Heart left ventricle (tissue), 16 donors: Measurements from ENCODE around the gene TRAM2. TPM values are rescaled to one million over a fixed set of nuclear protein-coding genes. Genes with fewer than 3 reads are reported as not detected.
"Not testable (repeated sequence)": the region's sequence is repeated elsewhere in the genome, so short reads cannot be mapped to it uniquely, and the experiment has no call there.

Source experiments
- ATAC-seq, 4 donors: fragments of 200-7000 bp; cut with Tn5 transposase; one replicate each; pipeline ENCODE4 v1.9.1; 2020 to 2022; ENCODE audit warnings: moderate library complexity in 4 of 4, mild to moderate bottlenecking in 3 of 4, moderate number of reproducible peaks in 1 of 4
- DNase-seq, 5 donors: peaks; one replicate each; pipeline ENCODE4 v3.0.0-alpha.2; 2020
- H3K27ac ChIP-seq, 12 donors: fragments of 200-600 bp; sonication (generic) in 4 of 12; one replicate each; pipeline versions ENCODE4 v1.5.0 to v1.8.0; 2016 to 2022; ENCODE audit warnings: mild to moderate bottlenecking in 2 of 12
- H3K27me3 ChIP-seq, 9 donors: fragments of 200-600 bp; sonication (generic) in 2 of 9; one replicate each; pipeline versions ENCODE4 v1.5.1 to v1.8.0; 2016 to 2022; ENCODE audit warnings: mild to moderate bottlenecking in 3 of 9
- H3K36me3 ChIP-seq, 9 donors: fragments of 200-600 bp; sonication (generic) in 2 of 9; one replicate each; pipeline versions ENCODE4 v1.5.0 to v1.8.0; 2018 to 2022; ENCODE audit warnings: mild to moderate bottlenecking in 2 of 9
- H3K4me1 ChIP-seq, 12 donors: fragments of 200-600 bp; sonication (generic) in 4 of 12; one replicate each; pipeline versions ENCODE4 v1.5.0 to v1.8.0; 2016 to 2022; ENCODE audit warnings: mild to moderate bottlenecking in 3 of 12
- H3K4me3 ChIP-seq, 12 donors: fragments of 200-600 bp; sonication (generic) in 4 of 12; one replicate each; pipeline versions ENCODE4 v1.5.0 to v1.8.0; 2017 to 2022; ENCODE audit warnings: mild to moderate bottlenecking in 9 of 12, moderate library complexity in 4 of 12
- H3K9me3 ChIP-seq, 12 donors: fragments of 200-600 bp; sonication (generic) in 4 of 12; one replicate each; pipeline versions ENCODE4 v1.5.0 to v1.8.0; 2016 to 2022; ENCODE audit warnings: mild to moderate bottlenecking in 1 of 12
- POLR2A ChIP-seq, 2 donors: fragments of 450-650 bp; IDR thresholded peaks; one replicate each; pipeline ENCODE4 v1.6.1; 2017; ENCODE audit warnings: antibody characterized with exemption in 2 of 2, mild to moderate bottlenecking in 2 of 2, moderate library complexity in 2 of 2
- WGBS, 4 donors: extraction: QIAGEN DNeasy Blood & Tissue Kit in 2 of 4; methylation state at CpG; one replicate each; pipeline versions ENCODE4 v1.1.5 to v1.1.7; 2013 to 2018; 5-methylcytosine and 5-hydroxymethylcytosine counted together
- intact Hi-C, 10 donors: fragments of 100-400 bp; cut with DNase I; formaldehyde crosslinking; loops; one replicate each; pipeline versions ENCODE4 v1.11.1 to v1.14.2; 2022
- polyA plus RNA-seq, 2 donors: library from polyadenylated mRNA; stranded (reverse); fragments of 200-250 nt; gene quantifications; one replicate each; pipeline ENCODE4 v1.2.3, GENCODE V29; 2013
- total RNA-seq, 9 donors: library from RNA; depleted of rRNA in 2 of 9; stranded (reverse); fragments of >200 nt in 2 of 9; fragmentation: NEBNext Ultra II Directional in 3 of 9; extraction: Animal tissue kit (Norgen Biotek cat#: 25700) in 3 of 9; gene quantifications; one replicate each; pipeline versions ENCODE4 v1.1.0 to v1.2.4, GENCODE V29; 2016 to 2023
- TF ChIP-seq, protein P1 (sequence below), 12 donors: fragments of 200-600 bp; sonication (generic) in 4 of 12; IDR thresholded peaks; one replicate each; pipeline versions ENCODE4 v1.5.0 to v1.8.0; 2018 to 2022; ENCODE audit warnings: antibody characterized with exemption in 12 of 12, mild to moderate bottlenecking in 5 of 12
- donor health status: ischemic (EF 13 %, LVEDD 7.1; RV severe dilation, severe dysfunction).
- donor health status: healthy with polysubstance abuse.
- donor health status: DM: no; HTN: yes; CAD: no.
- donor health status: DM: no; HTN: no; CAD: no.
- donor health status: ischemic (EF 25% LVEDD 6.9; RV normal size, moderate dysfunction).
- donor health status: ischemic (EF 25% LVEDD 5.7; RV mildly dilated, moderate dysfunction).
- donor health status: healthy.
- donor health status: DM: yes; HTN: yes; CAD: no.
- donor health status: ischemic (EF 35%, LVEDD 5.7; RV mildly dilated, moderate dysfunction).
- donor health status: nonischemic (EF 11% LVEDD 7.7; RV severe dilation, severe dysfunction).
- donor health status: DM: yes; HTN: yes; CAD: no.
- donor health status: PGD.
- donor health status: ischemic (EF 29% LVEDD 5.4; RV normal size, mild dysfunction).
- donor health status: nonischemic (EF 23%, LVEDD 6.1; RV moderate dilation, normal function).

Gene TRAM2
- total and polyA plus RNA-seq, 11 donors, result 4.7 to 19.0 (median 12.1) TPM

DNA sequence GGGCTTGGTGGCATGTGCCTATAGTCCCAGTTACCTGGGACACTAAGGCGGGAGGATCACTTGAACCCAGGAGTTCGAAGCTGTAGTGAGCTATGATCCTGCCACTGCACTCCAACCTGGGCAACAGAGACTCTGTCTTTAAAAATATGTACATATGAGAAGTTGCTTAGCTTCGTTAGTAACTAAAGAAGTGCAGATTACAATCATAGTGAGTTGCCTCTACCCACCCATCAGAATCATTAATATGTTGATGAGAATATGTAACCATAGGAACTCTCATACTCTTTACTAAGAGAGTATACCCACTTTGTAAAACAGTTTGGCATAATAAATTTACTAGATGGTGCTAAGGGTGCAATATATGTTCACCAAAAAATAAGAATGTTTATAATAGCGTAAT is 102.7 kb downstream of the TRAM2 start:
- DNase-seq, result no peak
- WGBS, 4 donors, result 93 to 98% (median 96%) methylated on average over 4 of the region's 4 CpGs
- Histone ChIP-seq H3K4me1 (no peaks in the 10 kb centered on the region), H3K27ac (no peak overlapping the region), H3K4me3 (no peak overlapping the region), H3K27me3 (no peaks in the 10 kb centered on the region), H3K36me3 (peaks cover 0 to 6% (median 0%) of the 10 kb centered on the region in 9 donors), H3K9me3 (no peaks in the 10 kb centered on the region)
- intact Hi-C loops, result loop anchor here in 1 of 10 donors (5.0 kb wide), 1 partner anchor 37 kb away; no protein-coding TSS in a partner anchor
- ATAC-seq, result no peak
- no peak for TF ChIP-seq POLR2A (IDR thresholded peaks at IDR 0.05)
- TF ChIP-seq, protein P1, sequence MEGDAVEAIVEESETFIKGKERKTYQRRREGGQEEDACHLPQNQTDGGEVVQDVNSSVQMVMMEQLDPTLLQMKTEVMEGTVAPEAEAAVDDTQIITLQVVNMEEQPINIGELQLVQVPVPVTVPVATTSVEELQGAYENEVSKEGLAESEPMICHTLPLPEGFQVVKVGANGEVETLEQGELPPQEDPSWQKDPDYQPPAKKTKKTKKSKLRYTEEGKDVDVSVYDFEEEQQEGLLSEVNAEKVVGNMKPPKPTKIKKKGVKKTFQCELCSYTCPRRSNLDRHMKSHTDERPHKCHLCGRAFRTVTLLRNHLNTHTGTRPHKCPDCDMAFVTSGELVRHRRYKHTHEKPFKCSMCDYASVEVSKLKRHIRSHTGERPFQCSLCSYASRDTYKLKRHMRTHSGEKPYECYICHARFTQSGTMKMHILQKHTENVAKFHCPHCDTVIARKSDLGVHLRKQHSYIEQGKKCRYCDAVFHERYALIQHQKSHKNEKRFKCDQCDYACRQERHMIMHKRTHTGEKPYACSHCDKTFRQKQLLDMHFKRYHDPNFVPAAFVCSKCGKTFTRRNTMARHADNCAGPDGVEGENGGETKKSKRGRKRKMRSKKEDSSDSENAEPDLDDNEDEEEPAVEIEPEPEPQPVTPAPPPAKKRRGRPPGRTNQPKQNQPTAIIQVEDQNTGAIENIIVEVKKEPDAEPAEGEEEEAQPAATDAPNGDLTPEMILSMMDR (IDR thresholded peaks at IDR 0.05), result no peak

DNA sequence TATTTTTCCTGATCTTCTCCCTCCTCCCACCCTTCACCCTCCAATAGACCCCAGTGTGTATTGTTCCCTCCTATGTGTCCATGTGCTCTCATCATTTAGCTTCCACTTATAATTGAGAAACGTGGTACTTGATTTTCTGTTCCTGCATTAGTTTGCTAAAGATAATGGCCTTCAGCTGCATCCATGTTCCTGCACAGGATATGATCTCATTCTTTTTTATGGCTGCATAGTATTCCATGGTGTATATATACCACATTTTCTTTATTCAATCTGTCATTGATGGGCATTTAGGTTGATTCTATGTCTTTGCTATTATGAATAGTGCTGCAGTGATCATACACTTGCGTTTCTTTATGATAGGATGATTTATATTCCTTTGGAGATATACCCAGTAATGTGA is 115.7 kb downstream of the TRAM2 start:
- intact Hi-C loops, H3K4me3 ChIP-seq, H3K36me3 ChIP-seq, ATAC-seq, H3K9me3 ChIP-seq, H3K27ac ChIP-seq, H3K27me3 ChIP-seq, H3K4me1 ChIP-seq, DNase-seq: not testable (repeated sequence)
- WGBS, 4 donors, result 89 to 96% (median 90%) methylated on average over 2 of the region's 2 CpGs

DNA sequence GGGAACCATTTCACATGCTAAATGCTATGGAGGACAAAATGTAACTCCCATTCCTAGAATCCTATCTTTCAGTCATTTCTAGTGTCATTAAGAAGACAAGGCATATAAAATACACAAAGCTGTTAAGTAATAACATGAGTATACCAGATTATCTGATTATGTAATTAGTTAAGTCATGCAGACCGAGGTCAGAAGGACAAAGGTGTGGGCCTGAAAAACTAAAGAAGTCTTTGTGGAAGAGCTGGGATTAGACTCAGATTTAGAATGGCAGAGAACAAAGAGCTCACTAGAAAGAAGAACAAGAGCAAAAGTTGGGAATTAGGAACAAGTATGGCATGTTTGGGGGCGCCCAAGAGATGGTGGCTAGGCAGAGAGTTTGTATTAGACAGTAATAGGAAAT is 119.8 kb downstream of the TRAM2 start:
- 92 to 96% (median 94%) methylated on average over 2 of the region's 2 CpGs for WGBS, 4 donors
- no peaks in the 10 kb centered on the region for H3K27me3 ChIP-seq
- no peak for TF ChIP-seq POLR2A (IDR thresholded peaks at IDR 0.05)
- TF ChIP-seq, protein P1 (IDR thresholded peaks at IDR 0.05), result no peak
- H3K4me3 ChIP-seq, result no peak overlapping the region
- H3K4me1 ChIP-seq, result no peaks in the 10 kb centered on the region
- intact Hi-C loops, result no loop called here
- H3K27ac ChIP-seq, result no peak overlapping the region
- H3K9me3 ChIP-seq, result peaks cover 0 to 5% (median 0%) of the 10 kb centered on the region in 12 donors
- H3K36me3 ChIP-seq, result peaks cover 0 to 22% (median 12%) of the 10 kb centered on the region in 9 donors
- DNase-seq, result no peak
- no peak for ATAC-seq

DNA sequence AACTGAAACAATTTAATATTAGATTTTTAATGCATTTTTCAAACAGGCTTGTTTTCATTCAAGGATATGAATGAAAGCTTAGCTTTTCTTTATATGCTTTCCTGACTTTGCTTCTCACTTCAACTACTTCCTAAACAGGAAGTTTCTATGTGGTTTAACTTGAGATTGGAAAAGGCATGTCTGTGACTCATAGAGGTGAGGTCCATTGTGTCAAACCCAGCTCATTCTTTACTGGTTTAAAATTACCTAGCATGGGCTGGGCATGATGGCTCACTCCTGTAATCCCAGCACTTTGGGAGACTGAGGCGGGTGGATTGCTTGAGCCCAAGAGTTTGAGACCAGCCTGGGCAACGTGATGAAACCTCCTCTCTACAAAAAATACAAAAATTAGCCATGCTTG is 122.3 kb downstream of the TRAM2 start:
- intact Hi-C loops, result no loop called here
- H3K9me3 ChIP-seq, result peaks cover 0 to 16% (median 6%) of the 10 kb centered on the region in 12 donors
- ATAC-seq (no peak), DNase-seq (no peak)
- peaks cover 0 to 22% (median 12%) of the 10 kb centered on the region in 9 donors for H3K36me3 ChIP-seq
- H3K4me1 ChIP-seq, result no peaks in the 10 kb centered on the region
- 94 to 100% (median 99%) methylated on average over 2 of the region's 2 CpGs for WGBS, 4 donors
- TF ChIP-seq, protein P1 (IDR thresholded peaks at IDR 0.05), result no peak
- no peak for TF ChIP-seq POLR2A (IDR thresholded peaks at IDR 0.05)
- H3K27ac ChIP-seq, result no peak overlapping the region
- no peaks in the 10 kb centered on the region for H3K27me3 ChIP-seq
- H3K4me3 ChIP-seq, result no peak overlapping the region

Other genes starting within 250 kb of the TRAM2 start
- 1 to 10 TPM; 1.8 to 7.5 (median 3.6) TPM for gene PAQR8, start 214.9 kb downstream of the TRAM2 start, total RNA-seq
- gene PAQR8, start 214.9 kb downstream of the TRAM2 start, polyA plus RNA-seq, result 1 to 10 TPM; 1.3 to 3.7 TPM
- 10 to 100 TPM in 1 of 9 donors, 1 to 10 TPM in 8; 2.8 to 14.4 (median 5.2) TPM for gene EFHC1, start 156.7 kb downstream of the TRAM2 start, total RNA-seq
- 1 to 10 TPM; 2.6 to 4.3 TPM for gene EFHC1, start 156.7 kb downstream of the TRAM2 start, polyA plus RNA-seq
- 10 to 100 TPM in 2 of 9 donors, 1 to 10 TPM in 7; 5.0 to 13.5 (median 8.2) TPM for gene TMEM14A, start 94.1 kb upstream of the TRAM2 start, total RNA-seq
- 1 to 10 TPM; 8.0 TPM for gene TMEM14A, start 94.1 kb upstream of the TRAM2 start, polyA plus RNA-seq
- gene GSTA2, start 186.4 kb upstream of the TRAM2 start, total RNA-seq, result not detected
- gene GSTA2, start 186.4 kb upstream of the TRAM2 start, polyA plus RNA-seq, result not detected
- not detected for gene GSTA1, start 226.8 kb upstream of the TRAM2 start, total RNA-seq
- gene GSTA1, start 226.8 kb upstream of the TRAM2 start, polyA plus RNA-seq, result not detected